LNCaP clone FGC (cell line): ENCODE results near the gene ECM1.

Experiments used
- DNase-seq: peaks from one replicate; pipeline ENCODE4 v3.0.0-alpha.2; 2011; ENCODE audit warnings: low read depth
- H3K4me3 ChIP-seq: 2 replicates; pipeline ENCODE4 v1.5.1; 2011; ENCODE audit warnings: mild to moderate bottlenecking, low read depth, low read length, control low read depth
- CTCF ChIP-seq: IDR thresholded peaks from 2 replicates; pipeline ENCODE4 v1.5.1; 2012; ENCODE audit warnings: mild to moderate bottlenecking; ENCODE audit not compliant: control insufficient read depth, insufficient read depth; ENCODE audit errors: extremely low read depth

ECM1 gene

GRCh38 chr1:150529017-150529416, 21.1 kb downstream of the ECM1 start:
- no peak overlapping the region for H3K4me3 ChIP-seq
- DNase-seq: no peak
- no peak for TF ChIP-seq CTCF

GRCh38 chr1:150530491-150531159, 22.7 kb downstream of the ECM1 start:
- TF ChIP-seq CTCF: no peak
- no peak for DNase-seq

GRCh38 chr1:150532860-150533259, 25.0 kb downstream of the ECM1 start:
- no peak for TF ChIP-seq CTCF
- H3K4me3 ChIP-seq: no peak overlapping the region
- DNase-seq: no peak

More at GRCh38 chr1:150530491-150531159, 22.7 kb downstream of the ECM1 start:
- no peak overlapping the region for H3K4me3 ChIP-seq

- TF ChIP-seq CTCF: no peak
Measured at GRCh38 chr1:150534002-150534401, 26.1 kb downstream of the ECM1 start.

GRCh38 chr1:150535511-150536287, 27.8 kb downstream of the ECM1 start:
- no peak for DNase-seq
- no peak for TF ChIP-seq CTCF
- no peak overlapping the region for H3K4me3 ChIP-seq

More at GRCh38 chr1:150534002-150534401, 26.1 kb downstream of the ECM1 start:
- H3K4me3 ChIP-seq: no peak overlapping the region
- no peak for DNase-seq

- TF ChIP-seq CTCF: no peak
- no peak overlapping the region for H3K4me3 ChIP-seq
- DNase-seq: no peak
Measured at GRCh38 chr1:150536836-150537731, 29.2 kb downstream of the ECM1 start.
